GM19240 (cell line): ENCODE measurements around the gene AGAP5.
"Not testable (repeated sequence)": the region's sequence is repeated elsewhere in the genome, so short reads cannot be mapped to it uniquely, and the experiment has no call there.

ENCODE experiments used
- DNase-seq: peaks from one replicate; pipeline ENCODE4 v3.0.0; 2011; ENCODE audit warnings: low spot score; ENCODE audit not compliant: insufficient read length

AGAP5 gene

GRCh38 chr10:73715179-73716156 is 17.6 kb upstream of the AGAP5 start:
- not testable (repeated sequence) for DNase-seq

- not testable (repeated sequence) for DNase-seq
Observed at GRCh38 chr10:73714483-73714882, 16.6 kb upstream of the AGAP5 start.

GRCh38 chr10:73713912-73714311 is 16.0 kb upstream of the AGAP5 start:
- not testable (repeated sequence) for DNase-seq

GRCh38 chr10:73711683-73712082 is 13.8 kb upstream of the AGAP5 start:
- DNase-seq: not testable (repeated sequence)

- DNase-seq: not testable (repeated sequence)
Observed at GRCh38 chr10:73708122-73708521, 10.2 kb upstream of the AGAP5 start.

GRCh38 chr10:73707628-73708027 is 9.7 kb upstream of the AGAP5 start:
- not testable (repeated sequence) for DNase-seq

- DNase-seq: not testable (repeated sequence)
Observed at GRCh38 chr10:73706488-73706887, 8.6 kb upstream of the AGAP5 start.

- not testable (repeated sequence) for DNase-seq
Observed at GRCh38 chr10:73705506-73706072, 7.7 kb upstream of the AGAP5 start.

GRCh38 chr10:73703924-73704323 is 6.0 kb upstream of the AGAP5 start:
- not testable (repeated sequence) for DNase-seq

- not testable (repeated sequence) for DNase-seq
Observed at GRCh38 chr10:73698819-73699218, 910 bp upstream of the AGAP5 start.

GRCh38 chr10:73695302-73695701 is 2.6 kb downstream of the AGAP5 start:
- not testable (repeated sequence) for DNase-seq

GRCh38 chr10:73690755-73691154 is 7.2 kb downstream of the AGAP5 start:
- not testable (repeated sequence) for DNase-seq

- DNase-seq: not testable (repeated sequence)
Observed at GRCh38 chr10:73689596-73689995, 8.3 kb downstream of the AGAP5 start.

- not testable (repeated sequence) for DNase-seq
Observed at GRCh38 chr10:73687641-73688040, 10.3 kb downstream of the AGAP5 start.

GRCh38 chr10:73674546-73674945 is 23.4 kb downstream of the AGAP5 start:
- DNase-seq: not testable (repeated sequence)

GRCh38 chr10:73668378-73668777 is 29.5 kb downstream of the AGAP5 start:
- DNase-seq: not testable (repeated sequence)

GRCh38 chr10:73666153-73666809 is 31.6 kb downstream of the AGAP5 start:
- not testable (repeated sequence) for DNase-seq

- DNase-seq: not testable (repeated sequence)
Observed at GRCh38 chr10:73665581-73665980, 32.3 kb downstream of the AGAP5 start.

- DNase-seq: not testable (repeated sequence)
Observed at GRCh38 chr10:73664156-73665040, 33.5 kb downstream of the AGAP5 start.

- not testable (repeated sequence) for DNase-seq
Observed at GRCh38 chr10:73663621-73664020, 34.3 kb downstream of the AGAP5 start.

GRCh38 chr10:73662705-73663104 is 35.2 kb downstream of the AGAP5 start:
- DNase-seq: not testable (repeated sequence)
